Measurements from ENCODE around the gene FSCN2.

Gene FSCN2

DNA sequence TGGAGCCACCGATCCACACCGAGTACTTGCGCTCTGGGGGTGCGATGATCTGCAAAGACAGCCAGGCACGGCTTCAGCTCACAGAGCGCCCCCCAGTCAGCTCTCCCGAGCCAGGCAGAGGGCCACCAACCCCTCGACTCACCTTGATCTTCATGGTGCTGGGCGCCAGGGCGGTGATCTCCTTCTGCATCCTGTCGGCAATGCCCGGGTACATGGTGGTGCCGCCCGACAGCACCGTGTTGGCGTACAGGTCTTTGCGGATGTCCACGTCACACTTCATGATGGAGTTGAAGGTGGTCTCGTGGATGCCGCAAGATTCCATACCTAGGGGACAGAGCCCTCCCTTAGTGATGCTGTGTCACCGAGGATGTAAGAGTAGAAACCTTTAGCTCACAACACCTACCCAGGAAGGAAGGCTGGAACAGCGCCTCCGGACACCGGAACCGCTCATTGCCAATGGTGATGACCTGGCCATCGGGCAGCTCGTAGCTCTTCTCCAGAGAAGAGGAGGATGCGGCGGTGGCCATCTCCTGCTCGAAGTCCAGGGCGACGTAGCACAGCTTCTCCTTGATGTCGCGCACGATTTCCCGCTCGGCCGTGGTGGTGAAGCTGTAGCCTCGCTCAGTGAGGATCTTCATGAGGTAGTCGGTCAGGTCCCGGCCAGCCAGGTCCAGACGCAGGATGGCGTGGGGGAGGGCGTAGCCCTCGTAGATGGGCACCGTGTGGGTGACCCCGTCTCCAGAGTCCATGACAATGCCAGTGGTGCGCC, 17.2 kb upstream of the FSCN2 start:
- H3K4me3 ChIP-seq (ENCODE audit: low read length) = peak overlapping the region; percentile 97
- TF ChIP-seq, protein P1, sequence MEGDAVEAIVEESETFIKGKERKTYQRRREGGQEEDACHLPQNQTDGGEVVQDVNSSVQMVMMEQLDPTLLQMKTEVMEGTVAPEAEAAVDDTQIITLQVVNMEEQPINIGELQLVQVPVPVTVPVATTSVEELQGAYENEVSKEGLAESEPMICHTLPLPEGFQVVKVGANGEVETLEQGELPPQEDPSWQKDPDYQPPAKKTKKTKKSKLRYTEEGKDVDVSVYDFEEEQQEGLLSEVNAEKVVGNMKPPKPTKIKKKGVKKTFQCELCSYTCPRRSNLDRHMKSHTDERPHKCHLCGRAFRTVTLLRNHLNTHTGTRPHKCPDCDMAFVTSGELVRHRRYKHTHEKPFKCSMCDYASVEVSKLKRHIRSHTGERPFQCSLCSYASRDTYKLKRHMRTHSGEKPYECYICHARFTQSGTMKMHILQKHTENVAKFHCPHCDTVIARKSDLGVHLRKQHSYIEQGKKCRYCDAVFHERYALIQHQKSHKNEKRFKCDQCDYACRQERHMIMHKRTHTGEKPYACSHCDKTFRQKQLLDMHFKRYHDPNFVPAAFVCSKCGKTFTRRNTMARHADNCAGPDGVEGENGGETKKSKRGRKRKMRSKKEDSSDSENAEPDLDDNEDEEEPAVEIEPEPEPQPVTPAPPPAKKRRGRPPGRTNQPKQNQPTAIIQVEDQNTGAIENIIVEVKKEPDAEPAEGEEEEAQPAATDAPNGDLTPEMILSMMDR (conservative IDR thresholded peaks at IDR 0.05; ENCODE audit: low read depth, low read length) = no peak
- no peak for DNase-seq (ENCODE audit: low read depth)

DNA sequence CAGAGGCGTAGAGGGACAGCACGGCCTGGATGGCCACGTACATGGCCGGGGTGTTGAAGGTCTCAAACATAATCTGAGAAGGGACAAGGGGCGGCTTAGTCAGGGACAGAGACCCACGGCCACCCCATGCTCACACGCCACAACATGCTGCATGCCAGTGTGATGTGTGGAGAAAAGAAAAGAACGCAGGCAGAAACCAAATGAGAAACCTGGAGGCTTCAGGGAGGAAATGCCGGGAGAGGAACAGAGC, 16.7 kb upstream of the FSCN2 start:
- no peak for DNase-seq (ENCODE audit: low read depth)
- TF ChIP-seq, protein P1 (conservative IDR thresholded peaks at IDR 0.05; ENCODE audit: low read depth, low read length) = no peak
- H3K4me3 ChIP-seq (ENCODE audit: low read length) = peak overlapping the region; percentile 97

DNA sequence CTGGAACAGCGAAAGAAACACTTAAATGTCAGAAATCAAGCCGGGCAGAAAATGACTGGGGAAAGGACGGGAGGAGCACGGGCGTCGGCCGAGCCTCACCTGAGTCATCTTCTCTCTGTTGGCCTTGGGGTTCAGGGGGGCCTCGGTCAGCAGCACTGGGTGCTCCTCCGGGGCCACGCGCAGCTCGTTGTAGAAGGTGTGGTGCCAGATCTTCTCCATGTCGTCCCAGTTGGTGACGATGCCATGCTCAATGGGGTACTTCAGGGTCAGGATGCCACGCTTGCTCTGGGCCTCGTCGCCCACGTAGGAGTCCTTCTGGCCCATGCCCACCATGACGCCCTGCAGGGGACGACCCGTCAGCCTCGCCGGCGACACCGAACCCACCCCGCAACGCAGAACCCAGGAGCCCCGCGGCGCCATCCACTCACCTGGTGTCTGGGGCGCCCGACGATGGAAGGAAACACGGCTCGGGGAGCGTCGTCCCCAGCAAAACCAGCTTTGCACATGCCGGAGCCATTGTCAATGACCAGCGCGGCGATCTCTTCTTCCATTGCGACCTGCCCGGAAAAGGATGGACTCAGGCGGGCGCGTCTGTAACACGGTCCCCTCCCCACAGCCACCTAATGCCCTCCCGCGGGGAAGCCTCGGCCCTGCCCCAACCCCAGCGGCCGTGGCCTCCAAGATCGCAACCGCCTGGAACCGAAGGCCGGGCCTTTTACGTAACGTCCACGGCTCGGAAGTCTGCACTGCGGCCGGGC, 16.2 kb upstream of the FSCN2 start:
- no peak for DNase-seq (ENCODE audit: low read depth)
- TF ChIP-seq, protein P1 (conservative IDR thresholded peaks at IDR 0.05; ENCODE audit: low read depth, low read length) = no peak
- H3K4me3 ChIP-seq (ENCODE audit: low read length) = peak overlapping the region; percentile 97

DNA sequence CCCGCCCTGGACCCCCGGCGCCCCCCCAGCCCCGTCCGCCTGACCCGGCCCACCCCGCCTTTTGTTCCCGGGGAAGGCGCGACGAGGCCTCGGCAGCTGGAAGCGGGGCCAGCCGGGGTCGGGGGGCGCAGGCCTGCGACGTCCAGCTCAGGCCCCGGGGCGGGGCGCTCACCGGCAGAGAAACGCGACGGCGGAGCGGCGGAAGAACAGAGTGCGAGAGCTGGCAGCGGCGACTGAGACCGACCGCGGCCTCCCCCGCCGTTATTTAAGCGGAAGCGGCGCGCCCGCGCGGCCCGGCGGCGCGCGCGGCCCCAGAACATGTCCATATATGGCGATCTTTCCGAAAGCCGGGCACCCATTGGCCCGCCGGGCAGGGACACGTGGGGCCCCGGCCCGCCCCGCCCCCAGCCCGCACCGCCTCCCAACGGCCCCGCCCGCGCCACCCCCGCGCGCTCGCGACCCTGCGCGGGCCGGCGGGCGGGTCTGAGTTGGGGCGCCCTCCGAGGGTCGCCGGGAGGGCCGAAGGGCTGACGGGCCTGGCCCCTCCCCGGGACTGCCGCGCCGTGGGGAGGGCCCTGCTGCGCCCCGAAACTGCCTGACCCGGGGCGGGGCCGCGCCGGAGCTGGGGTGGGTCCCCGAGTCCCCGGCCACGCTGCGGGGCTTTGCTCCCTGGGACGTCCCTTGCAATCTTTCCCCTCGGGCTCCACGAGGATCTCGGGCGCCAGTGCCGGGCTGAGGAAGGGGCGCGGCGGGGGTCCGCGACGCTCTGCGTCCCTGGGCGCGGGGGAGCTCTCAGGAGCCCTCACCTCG, 15.4 kb upstream of the FSCN2 start, which contains the start of gene ACTG1:
ACTG1 (minus strand) TSS at position 238 of the 810 bp plus-strand sequence. CDS start 445 bp downstream, outside the sequence.
- TF ChIP-seq, protein P1 (conservative IDR thresholded peaks at IDR 0.05; ENCODE audit: low read depth, low read length) = no peak
- H3K4me3 ChIP-seq (ENCODE audit: low read length) = peak within 1 kb of the TSS; percentile 97
- no peak for DNase-seq (ENCODE audit: low read depth)

DNA sequence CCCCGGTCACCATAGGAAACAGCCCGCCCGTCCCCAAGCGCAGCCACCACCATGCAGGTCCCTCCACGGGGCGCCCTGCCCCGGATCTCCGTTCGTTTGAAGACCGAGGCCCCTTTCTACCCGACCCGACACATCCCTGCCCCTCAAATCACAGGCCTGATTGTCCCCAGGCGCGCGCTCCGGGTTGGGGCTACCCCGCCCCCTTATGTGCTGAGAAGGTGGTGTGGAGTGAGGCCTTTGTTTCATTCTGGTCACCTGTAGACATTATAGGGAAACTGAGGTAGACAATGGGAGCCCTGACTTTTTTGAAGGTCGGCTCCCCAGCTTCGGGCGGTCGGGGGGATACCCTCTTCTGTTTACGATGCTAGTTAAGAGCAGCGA, 14.8 kb upstream of the FSCN2 start:
- H3K4me3 ChIP-seq (ENCODE audit: low read length) = peak overlapping the region; percentile 57
- no peak for DNase-seq (ENCODE audit: low read depth)
- TF ChIP-seq, protein P1 (conservative IDR thresholded peaks at IDR 0.05; ENCODE audit: low read depth, low read length) = no peak

DNA sequence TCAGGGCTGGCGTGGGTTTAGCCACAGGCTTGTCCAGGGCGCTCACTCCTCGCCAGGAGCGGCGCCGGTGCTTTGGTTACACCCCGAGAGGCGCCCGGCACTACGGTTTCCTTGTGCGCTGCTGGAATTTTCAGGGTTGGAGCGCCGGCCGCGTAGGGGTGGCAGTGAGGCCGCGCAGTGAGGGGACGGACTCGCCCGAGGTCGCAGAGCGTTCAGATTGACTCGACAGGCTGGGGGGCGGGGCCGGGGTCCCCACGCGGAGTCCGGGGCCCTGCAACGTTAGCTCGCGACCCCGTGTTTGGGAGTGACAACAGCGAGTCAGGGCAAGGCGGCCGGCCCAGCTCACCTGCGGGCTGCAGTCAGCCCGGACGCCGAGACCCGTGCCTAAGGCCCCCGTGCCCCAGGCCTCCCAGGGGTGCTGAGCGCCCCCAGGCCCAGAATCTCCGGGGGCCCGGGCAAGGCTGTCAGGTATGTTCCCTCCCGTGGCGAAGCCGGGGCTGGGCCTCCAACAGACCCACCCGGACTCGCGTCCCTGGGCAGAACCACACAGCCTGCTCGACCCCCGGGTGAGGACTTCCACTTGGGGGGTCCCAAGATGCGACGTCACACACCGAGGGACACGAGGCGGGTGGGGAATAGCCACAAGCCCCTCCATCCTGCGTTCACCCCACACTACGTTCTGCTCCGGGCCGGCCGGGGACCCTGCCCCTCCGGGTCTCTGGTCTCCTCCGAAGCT, 14.3 kb upstream of the FSCN2 start:
- peak overlapping the region; percentile 57 for H3K4me3 ChIP-seq (ENCODE audit: low read length)
- TF ChIP-seq, protein P1 (conservative IDR thresholded peaks at IDR 0.05; ENCODE audit: low read depth, low read length) = no peak
- DNase-seq (ENCODE audit: low read depth) = no peak
